GM12878 (cell line): Measurements from ENCODE around the gene LHX2. TPM values are rescaled to one million over a fixed set of nuclear protein-coding genes. Genes with fewer than 3 reads are reported as not detected.

ENCODE experiments used
- ATAC-seq: fragments of 200-7000 bp; cut with Tn5 transposase; 3 replicates; pipeline ENCODE4 v1.9.1; 2020; ENCODE audit warnings: mild to moderate bottlenecking, moderate library complexity
- BruUV-seq: library from RNA; stranded (reverse); fragments of 400-500 nt; replicated peaks from 2 replicates; lab custom pipeline; 2021; lab: Mats Ljungman, UMichigan
- CTCF ChIA-PET: fragments of 300-600 bp; sonication (Branson Sonifier 250); formaldehyde crosslinking; extraction: SDS; loops from one replicate; lab custom pipeline; 2021; ENCODE audit warnings: inconsistent platforms; lab: Yijun Ruan, JAX
- POLR2A ChIA-PET: fragments of 350-600 bp; formaldehyde crosslinking; extraction: SDS; loops from one replicate; lab custom pipeline; 2021; ENCODE audit warnings: inconsistent platforms; lab: Charles Lee
- RAD21 ChIA-PET: fragments of 300-600 bp; sonication (Branson Sonifier 250); formaldehyde crosslinking; loops from one replicate; lab custom pipeline; 2023; ENCODE audit warnings: antibody characterized with exemption; ENCODE audit not compliant: unreplicated experiment; lab: Charles Lee
- SMC1A ChIA-PET: fragments of 300-600 bp; sonication (Branson Sonifier 250); formaldehyde crosslinking; loops from one replicate; lab custom pipeline; 2023; ENCODE audit not compliant: unreplicated experiment, uncharacterized antibody; lab: Charles Lee
- DNase-seq: peaks from one replicate; pipeline ENCODE4 v3.0.0-alpha.2; 2011; ENCODE audit warnings: low read depth, low spot score
- FAIRE-seq: peaks from 3 replicates; lab custom pipeline; 2011; peaks lifted over from hg19 to GRCh38; lab: Jason Lieb, UNC
- H2AFZ ChIP-seq: 2 replicates; pipeline ENCODE4 v1.6.0; 2011; ENCODE audit warnings: low read depth, low read length, control low read depth; ENCODE audit not compliant: control insufficient read depth
- H3K27ac ChIP-seq: 2 replicates; pipeline ENCODE4 v1.5.1; 2011; ENCODE audit warnings: control low read depth; ENCODE audit not compliant: control insufficient read depth, insufficient read depth
- H3K27me3 ChIP-seq, 2 experiments: replicated peaks in 1 of 2; 2 replicates each; pipeline versions ENCODE4 v1.6.0 to v1.6.1; 2011; ENCODE audit warnings: low read length in 1 of 2; ENCODE audit not compliant: control insufficient read depth in 2 of 2, insufficient read depth in 2 of 2
- H3K36me3 ChIP-seq, 2 experiments: 2 replicates each; pipeline ENCODE4 v1.5.1; 2011; ENCODE audit warnings: low read length in 1 of 2; ENCODE audit not compliant: control insufficient read depth in 2 of 2, insufficient read depth in 2 of 2
- H3K4me1 ChIP-seq: 2 replicates; pipeline ENCODE4 v1.6.1; 2011; ENCODE audit warnings: mild to moderate bottlenecking, low read length, moderate library complexity, mixed read lengths; ENCODE audit not compliant: control insufficient read depth, insufficient read depth
- H3K4me2 ChIP-seq: 2 replicates; pipeline ENCODE4 v1.6.0; 2011; ENCODE audit warnings: control low read depth; ENCODE audit not compliant: control insufficient read depth, insufficient read depth
- H3K4me3 ChIP-seq: fragments of 200-600 bp; sonication (generic); 2 replicates; pipeline ENCODE4 v1.5.1; 2016
- H3K79me2 ChIP-seq: 2 replicates; pipeline ENCODE4 v1.6.0; 2011; ENCODE audit warnings: low read length; ENCODE audit not compliant: control insufficient read depth, insufficient read depth
- H3K9ac ChIP-seq: 2 replicates; pipeline ENCODE4 v1.8.0; 2011; ENCODE audit warnings: low read length, control low read depth, mixed read lengths; ENCODE audit not compliant: control insufficient read depth, insufficient read depth
- H3K9me3 ChIP-seq: replicated peaks from 3 replicates; pipeline ENCODE4 v1.5.1; 2011; ENCODE audit warnings: mild to moderate bottlenecking, low read length; ENCODE audit not compliant: control insufficient read depth, insufficient read depth
- H4K20me1 ChIP-seq: 2 replicates; pipeline ENCODE4 v1.6.0; 2011; ENCODE audit not compliant: control insufficient read depth, insufficient read depth
- CHD1 ChIP-seq: IDR thresholded peaks from 2 replicates; pipeline ENCODE4 v1.6.1; 2012; ENCODE audit warnings: low read depth, low read length, improper control_type of control experiment
- DPF2 ChIP-seq: fragments of 450-650 bp; IDR thresholded peaks from 2 replicates; pipeline ENCODE4 v1.6.1; 2017; ENCODE audit warnings: mild to moderate bottlenecking
- E2F8 ChIP-seq: fragments of 450-650 bp; IDR thresholded peaks from 2 replicates; pipeline ENCODE4 v1.6.1; 2018; ENCODE audit warnings: mild to moderate bottlenecking, low read depth, moderate library complexity; ENCODE audit not compliant: partially characterized antibody
- EP300 ChIP-seq, 2 experiments: fragments of 150-350 bp in 1 of 2; IDR thresholded peaks; 2 replicates each; pipeline ENCODE4 v1.6.1; 2011 to 2012; ENCODE audit warnings: low read depth in 2 of 2, low read length in 2 of 2, borderline replicate concordance in 1 of 2, improper control_type of control experiment in 1 of 2, inconsistent platforms in 1 of 2; ENCODE audit not compliant: control insufficient read depth in 1 of 2
- HDAC2 ChIP-seq: fragments of 200-600 bp; sonication (generic); IDR thresholded peaks from 2 replicates; pipeline ENCODE4 v1.6.1; 2017
- HDGF ChIP-seq: fragments of 450-650 bp; IDR thresholded peaks from 2 replicates; pipeline ENCODE4 v1.6.1; 2016; ENCODE audit warnings: antibody characterized with exemption
- IKZF1 ChIP-seq: fragments of 450-650 bp; conservative IDR thresholded peaks from 2 replicates; pipeline ENCODE4 v1.6.1; 2017; ENCODE audit warnings: antibody characterized with exemption, mild to moderate bottlenecking
- MEF2B ChIP-seq: fragments of 450-650 bp; IDR thresholded peaks from 2 replicates; pipeline ENCODE4 v1.6.1; 2018; ENCODE audit warnings: mild to moderate bottlenecking, moderate library complexity; ENCODE audit not compliant: partially characterized antibody, poor library complexity, severe bottlenecking
- MTA2 ChIP-seq: fragments of 450-650 bp; IDR thresholded peaks from 2 replicates; pipeline ENCODE4 v1.6.1; 2016; ENCODE audit warnings: low read depth, mild to moderate bottlenecking, moderate library complexity
- NR2C2 ChIP-seq: IDR thresholded peaks from 2 replicates; pipeline ENCODE4 v1.6.1; 2011; ENCODE audit warnings: borderline replicate concordance, low read depth; ENCODE audit not compliant: control insufficient read depth, insufficient read length
- NR2F1 ChIP-seq: fragments of 450-650 bp; conservative IDR thresholded peaks from 2 replicates; pipeline ENCODE4 v1.6.1; 2017; ENCODE audit warnings: mild to moderate bottlenecking
- RELB ChIP-seq: fragments of 450-650 bp; IDR thresholded peaks from 2 replicates; pipeline ENCODE4 v1.6.1; 2017; ENCODE audit warnings: low read depth, mild to moderate bottlenecking, moderate library complexity
- RUNX3 ChIP-seq: IDR thresholded peaks from 2 replicates; pipeline ENCODE4 v1.6.1; 2012; ENCODE audit warnings: low read length, inconsistent platforms
- SKIL ChIP-seq: fragments of 450-650 bp; IDR thresholded peaks from 2 replicates; pipeline ENCODE4 v1.6.1; 2017; ENCODE audit warnings: mild to moderate bottlenecking, low read depth, inconsistent platforms; ENCODE audit not compliant: poor library complexity, severe bottlenecking
- SMC3 ChIP-seq: IDR thresholded peaks from 2 replicates; pipeline ENCODE4 v1.6.1; 2011; ENCODE audit warnings: low read length, improper control_type of control experiment, borderline replicate concordance
- SRF ChIP-seq, 2 experiments: IDR thresholded peaks; 2 replicates each; pipeline ENCODE4 v1.6.1; 2011; ENCODE audit warnings: low read depth in 2 of 2, low read length in 2 of 2, mild to moderate bottlenecking in 1 of 2, moderate library complexity in 1 of 2
- TCF12 ChIP-seq: IDR thresholded peaks from 2 replicates; pipeline ENCODE4 v1.6.1; 2011; ENCODE audit warnings: low read depth, mild to moderate bottlenecking, low read length
- ZNF384 ChIP-seq: IDR thresholded peaks from 2 replicates; pipeline ENCODE4 v1.6.1; 2012; ENCODE audit warnings: low read depth, mild to moderate bottlenecking, low read length, improper control_type of control experiment, borderline replicate concordance
- WGBS: methylation state at CpG from one replicate; pipeline ENCODE4 v1.1.6; 2016; ENCODE audit warnings: low lambda C conversion rate; ENCODE audit not compliant: insufficient replicate concordance, insufficient coverage; ENCODE audit errors: missing lambda C conversion rate; 5-methylcytosine and 5-hydroxymethylcytosine counted together
- in situ Hi-C: fragments of 300-500 bp; cut with MboI; formaldehyde crosslinking; loops from 9 replicates; pipeline ENCODE4 v1.14.3; 2018; ENCODE audit warnings: mixed read lengths
- intact Hi-C: fragments of 100-400 bp; cut with micrococcal nuclease; formaldehyde crosslinking; loops from one replicate; pipeline ENCODE4 v1.14.2; 2022; ENCODE audit not compliant: unreplicated experiment
- polyA plus RNA-seq, 11 experiments: library from polyadenylated mRNA; depleted of rRNA in 4 of 11; unstranded in 6 of 11; stranded (reverse) in 5 of 11; fragments of >200 nt; fragmentation: Nextera tagmentation in 4 of 11; fragmentation: Illumina TruSeq in 1 of 11; extraction: Ambion mirVana in 4 of 11; extraction: Trizol in 1 of 11; gene quantifications; 1 replicate in 1 of 11; 2 replicates in 10 of 11; pipeline versions ENCODE4 v1.2.1 to v1.2.3, GENCODE V29; 2011 to 2016; ENCODE audit warnings: inconsistent platforms in 2 of 11, missing spikeins in 2 of 11, low read depth in 1 of 11
- total RNA-seq, 4 experiments: library from RNA; depleted of rRNA in 3 of 4; stranded (reverse); fragments of >200 nt in 3 of 4; fragmentation: Illumina TruSeq in 1 of 4; extraction: Trizol in 1 of 4; gene quantifications; 2 replicates each; pipeline versions ENCODE4 v1.2.1 to v1.2.3, GENCODE V29; 2013 to 2021

LHX2 gene
- total and polyA plus RNA-seq, 10 of the 15 experiments (the other 5 are each of a cell fraction or from before 2014, with no cell fraction given), result 0.82 to 69.8 (median 5.3) TPM

GRCh38 chr9:124010303-124010664, 1.3 kb upstream of the LHX2 start:
- Histone ChIP-seq H3K4me3 (peak overlapping the region; percentile 6; the same call in 1 of the 2 replicates), H3K27me3 (peaks cover 0 to 60% of the 10 kb centered on the region in 2 experiments; a peak in 3 of 4 replicates), H3K4me1 (peaks cover 25% of the 10 kb centered on the region), H3K36me3 (peaks cover 0 to 1% of the 10 kb centered on the region in 2 experiments; a peak in 1 of 4 replicates), H3K9me3 (no peaks in the 10 kb centered on the region; the same call in 2 of the 3 replicates), H3K9ac (no peak overlapping the region), H3K79me2 (no peaks in the 10 kb centered on the region; the same call in 1 of the 2 replicates), H2AFZ (no peak overlapping the region), H3K4me2 (peak overlapping the region; percentile 44), H4K20me1 (peaks cover 4% of the 10 kb centered on the region; the same call in 1 of the 2 replicates), H3K27ac (no peak overlapping the region)
- DNase-seq (no peak), FAIRE-seq (no peak), ATAC-seq (peak; percentile 47)
- in situ Hi-C loops (no loop called here), intact Hi-C loops (no loop called here)
- ChIA-PET RAD21 (interaction anchor here (1.1 to 7.4 kb wide), 6 partner anchors 13 to 292 kb away, joined by 3 to 52 read pairs (median 4); no protein-coding TSS in a partner anchor), POLR2A (interaction anchor here (0.5 to 2.2 kb wide), 4 partner anchors 9 to 182 kb away, joined by 3 to 29 read pairs (median 4); no protein-coding TSS in a partner anchor), CTCF (interaction anchor here (0.9 to 1.4 kb wide), 5 partner anchors 12 to 50 kb away, joined by 3 to 8 read pairs (median 5); no protein-coding TSS in a partner anchor), SMC1A (interaction anchor here (0.9 to 1.4 kb wide), 6 partner anchors 9 to 70 kb away, joined by 4 to 7 read pairs (median 5); no protein-coding TSS in a partner anchor)
- no TSS peak for BruUV-seq
- WGBS, result 1% methylated on average over 9 of the region's 9 CpGs
- peak; percentile 83 for TF ChIP-seq SKIL
- TF ChIP-seq SMC3, result peak; percentile 5; the same call in 1 of the 2 replicates
- peak; percentile 53; the same call in 1 of the 2 replicates for TF ChIP-seq NR2F1
- TF ChIP-seq CHD1, result no peak
- no peak for TF ChIP-seq ZNF384
- no peak for TF ChIP-seq HDAC2
- TF ChIP-seq E2F8, result no peak
- TF ChIP-seq IKZF1, result peak; percentile 79
- peak; percentile 52; the same call in 1 of the 2 replicates for TF ChIP-seq MTA2
- TF ChIP-seq EP300 (IDR thresholded peaks at IDR 0.05; ENCODE audit: borderline replicate concordance in 1 of 2, control insufficient read depth in 1 of 2, low read depth in 2 of 2, low read length in 2 of 2), result peak; percentile 41 to 49; a peak in 2 of 4 replicates
- no peak for TF ChIP-seq NR2C2
- TF ChIP-seq RELB, result peak; percentile 73
- no peak for TF ChIP-seq SRF (IDR thresholded peaks at IDR 0.05; ENCODE audit: low read depth in 2 of 2, low read length in 2 of 2)
- TF ChIP-seq TCF12, result peak; percentile 67; the same call in 1 of the 2 replicates
- peak; percentile 4; the same call in 1 of the 2 replicates for TF ChIP-seq RUNX3
- TF ChIP-seq DPF2, result 0 out of 2 replicates have a peak, but pooled peaks have one; percentile 43
- TF ChIP-seq MEF2B, result peak; percentile 97
- no peak for TF ChIP-seq HDGF
